Tibial nerve (tissue), 4 donors: Measurements from ENCODE around the gene CCNB1. TPM values are rescaled to one million over a fixed set of nuclear protein-coding genes. Genes with fewer than 3 reads are reported as not detected.

Experiments used
- DNase-seq, 2 donors: peaks; one replicate each; pipeline ENCODE4 v3.0.0-alpha.2; 2019; ENCODE audit warnings: low spot score in 2 of 2
- H3K27ac ChIP-seq, 4 donors: fragments of 200-600 bp; sonication (generic) in 3 of 4; one replicate each; pipeline ENCODE4 v1.5.1; 2017 to 2019; ENCODE audit warnings: mild to moderate bottlenecking in 1 of 4
- H3K27me3 ChIP-seq, 2 donors: fragments of 200-600 bp; sonication (generic) in 1 of 2; one replicate each; pipeline versions ENCODE4 v1.5.1 to v1.6.0; 2017 to 2019
- H3K36me3 ChIP-seq, 3 donors: fragments of 200-600 bp; sonication (generic); one replicate each; pipeline ENCODE4 v1.5.1; 2018 to 2019
- H3K4me1 ChIP-seq, 4 donors: fragments of 200-600 bp; sonication (generic) in 3 of 4; one replicate each; pipeline ENCODE4 v1.5.1; 2017 to 2019
- H3K4me3 ChIP-seq, 4 donors: fragments of 200-600 bp; sonication (generic) in 3 of 4; one replicate each; pipeline ENCODE4 v1.5.1; 2017 to 2019; ENCODE audit warnings: mild to moderate bottlenecking in 1 of 4, moderate library complexity in 1 of 4
- H3K9me3 ChIP-seq, 4 donors: fragments of 200-600 bp; sonication (generic) in 3 of 4; one replicate each; pipeline ENCODE4 v1.5.1; 2017 to 2019
- EP300 ChIP-seq, 2 donors: sonication (generic); formaldehyde crosslinking; IDR thresholded peaks; one replicate each; pipeline ENCODE4 v1.6.1; 2017; ENCODE audit warnings: antibody characterized with exemption in 2 of 2, mild to moderate bottlenecking in 1 of 2
- POLR2A ChIP-seq, 2 donors: fragments of 450-650 bp; IDR thresholded peaks; one replicate each; pipeline ENCODE4 v1.6.1; 2017; ENCODE audit warnings: antibody characterized with exemption in 2 of 2, mild to moderate bottlenecking in 2 of 2, moderate library complexity in 2 of 2
- WGBS, 2 donors: methylation state at CpG; one replicate each; pipeline ENCODE4 v1.1.5; 2018; 5-methylcytosine and 5-hydroxymethylcytosine counted together
- total RNA-seq, 4 donors: library from RNA; depleted of rRNA; stranded (reverse); fragments of >200 nt; gene quantifications; one replicate each; pipeline ENCODE4 v1.1.0, GENCODE V29; 2016
- TF ChIP-seq, protein P1 (sequence below), 5 experiments: fragments of 200-600 bp in 3 of 5; fragments of 450-650 bp in 2 of 5; sonication (generic) in 3 of 5; IDR thresholded peaks; one replicate each; pipeline ENCODE4 v1.5.1; 2016 to 2019; ENCODE audit warnings: antibody characterized with exemption in 5 of 5, mild to moderate bottlenecking in 3 of 5, moderate library complexity in 2 of 5

The CCNB1 gene
- total RNA-seq, 4 donors from 2014 or later = 4.4 to 26.7 (median 6.5) TPM

DNA sequence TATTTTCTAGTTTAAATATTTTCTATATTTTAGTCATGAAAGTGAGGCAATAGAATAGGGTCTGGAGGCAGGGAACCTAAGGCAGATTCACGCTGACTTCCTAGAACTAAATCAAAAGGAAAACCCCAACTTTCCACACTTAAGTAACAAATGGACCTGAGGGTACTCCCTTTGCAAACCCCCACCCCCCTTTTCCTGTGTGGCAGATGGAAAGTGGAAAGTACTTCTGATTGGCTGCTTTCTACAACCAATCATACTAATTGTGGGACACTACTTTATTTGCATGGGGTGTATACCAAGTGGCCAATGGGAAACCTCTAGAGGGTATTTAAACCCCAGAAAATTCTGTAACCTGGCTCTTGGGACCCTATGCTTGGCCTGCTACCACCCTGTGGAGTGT is 17.7 kb downstream of the CCNB1 start:
- WGBS, 2 donors = 88 to 92% methylated on average over 1 of the region's 1 CpG
- DNase-seq = no peak
- Histone ChIP-seq H3K4me3 (no peak overlapping the region), H3K4me1 (peaks cover 0 to 10% (median 0%) of the 10 kb centered on the region in 4 donors), H3K36me3 (no peaks in the 10 kb centered on the region), H3K27me3 (no peaks in the 10 kb centered on the region), H3K9me3 (no peaks in the 10 kb centered on the region), H3K27ac (no peak overlapping the region)
- no peak for TF ChIP-seq EP300 (IDR thresholded peaks at IDR 0.05)
- TF ChIP-seq, protein P1, sequence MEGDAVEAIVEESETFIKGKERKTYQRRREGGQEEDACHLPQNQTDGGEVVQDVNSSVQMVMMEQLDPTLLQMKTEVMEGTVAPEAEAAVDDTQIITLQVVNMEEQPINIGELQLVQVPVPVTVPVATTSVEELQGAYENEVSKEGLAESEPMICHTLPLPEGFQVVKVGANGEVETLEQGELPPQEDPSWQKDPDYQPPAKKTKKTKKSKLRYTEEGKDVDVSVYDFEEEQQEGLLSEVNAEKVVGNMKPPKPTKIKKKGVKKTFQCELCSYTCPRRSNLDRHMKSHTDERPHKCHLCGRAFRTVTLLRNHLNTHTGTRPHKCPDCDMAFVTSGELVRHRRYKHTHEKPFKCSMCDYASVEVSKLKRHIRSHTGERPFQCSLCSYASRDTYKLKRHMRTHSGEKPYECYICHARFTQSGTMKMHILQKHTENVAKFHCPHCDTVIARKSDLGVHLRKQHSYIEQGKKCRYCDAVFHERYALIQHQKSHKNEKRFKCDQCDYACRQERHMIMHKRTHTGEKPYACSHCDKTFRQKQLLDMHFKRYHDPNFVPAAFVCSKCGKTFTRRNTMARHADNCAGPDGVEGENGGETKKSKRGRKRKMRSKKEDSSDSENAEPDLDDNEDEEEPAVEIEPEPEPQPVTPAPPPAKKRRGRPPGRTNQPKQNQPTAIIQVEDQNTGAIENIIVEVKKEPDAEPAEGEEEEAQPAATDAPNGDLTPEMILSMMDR (IDR thresholded peaks at IDR 0.05) = no peak
- TF ChIP-seq POLR2A (IDR thresholded peaks at IDR 0.05) = no peak

DNA sequence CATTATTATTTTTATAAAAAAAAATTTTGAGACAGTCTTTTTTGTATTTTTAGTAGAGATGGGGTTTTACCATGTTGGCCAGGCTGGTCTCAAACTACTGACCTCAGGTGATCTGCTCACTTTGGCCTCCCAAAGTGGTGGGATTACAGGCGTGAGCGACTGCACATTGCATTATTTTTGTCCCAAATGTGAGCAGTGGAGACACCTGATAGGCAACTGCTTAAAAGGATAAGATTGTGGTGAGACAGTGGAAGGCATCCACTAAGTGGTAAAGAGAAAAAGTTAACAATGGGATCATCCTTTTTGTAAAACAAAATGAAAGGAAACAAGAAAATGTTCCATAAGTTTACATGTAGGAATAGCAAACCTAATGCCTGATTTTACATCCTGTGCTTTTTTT is 20.4 kb downstream of the CCNB1 start:
- 96 to 98% methylated on average over 2 of the region's 2 CpGs for WGBS, 2 donors
- Histone ChIP-seq H3K9me3 (no peaks in the 10 kb centered on the region), H3K27me3 (no peaks in the 10 kb centered on the region), H3K36me3 (no peaks in the 10 kb centered on the region), H3K4me3 (no peak overlapping the region), H3K4me1 (peaks cover 0 to 19% (median 4%) of the 10 kb centered on the region in 4 donors), H3K27ac (no peak overlapping the region)
- no peak for TF ChIP-seq POLR2A (IDR thresholded peaks at IDR 0.05)
- no peak for TF ChIP-seq EP300 (IDR thresholded peaks at IDR 0.05)
- TF ChIP-seq, protein P1 (IDR thresholded peaks at IDR 0.05) = no peak
- no peak for DNase-seq

DNA sequence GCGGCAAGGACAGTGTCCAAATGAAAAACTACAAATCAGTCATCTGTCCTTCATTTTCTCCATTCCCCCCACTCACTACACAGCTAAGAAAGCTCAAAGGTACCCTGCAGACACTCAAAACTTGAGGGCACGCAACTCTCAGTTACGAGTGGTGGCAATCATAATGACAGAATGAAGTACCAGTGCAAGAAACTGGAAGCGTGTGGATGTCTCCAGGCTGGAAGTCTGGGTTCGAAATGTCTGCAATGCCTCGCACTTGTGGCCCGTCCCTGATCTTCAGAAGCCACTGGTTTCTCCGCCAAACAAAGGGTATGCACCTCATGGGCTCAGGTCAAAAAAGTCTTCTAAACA is 21.8 kb downstream of the CCNB1 start:
- Histone ChIP-seq H3K4me1 (peaks cover 0 to 19% (median 4%) of the 10 kb centered on the region in 4 donors), H3K4me3 (peak overlapping the region; percentile 56 to 83 (median 68)), H3K9me3 (no peaks in the 10 kb centered on the region), H3K27me3 (no peaks in the 10 kb centered on the region), H3K36me3 (peaks cover 0 to 1% (median 0%) of the 10 kb centered on the region in 3 donors), H3K27ac (peak overlapping the region in 3 of 4 donors; percentile 76 to 84 (median 78))
- WGBS, 2 donors = 13 to 21% methylated on average over 8 of the region's 8 CpGs
- DNase-seq = no peak
- TF ChIP-seq, protein P1 (IDR thresholded peaks at IDR 0.05) = no peak
- TF ChIP-seq POLR2A (IDR thresholded peaks at IDR 0.05) (no peak), EP300 (IDR thresholded peaks at IDR 0.05) (no peak)

DNA sequence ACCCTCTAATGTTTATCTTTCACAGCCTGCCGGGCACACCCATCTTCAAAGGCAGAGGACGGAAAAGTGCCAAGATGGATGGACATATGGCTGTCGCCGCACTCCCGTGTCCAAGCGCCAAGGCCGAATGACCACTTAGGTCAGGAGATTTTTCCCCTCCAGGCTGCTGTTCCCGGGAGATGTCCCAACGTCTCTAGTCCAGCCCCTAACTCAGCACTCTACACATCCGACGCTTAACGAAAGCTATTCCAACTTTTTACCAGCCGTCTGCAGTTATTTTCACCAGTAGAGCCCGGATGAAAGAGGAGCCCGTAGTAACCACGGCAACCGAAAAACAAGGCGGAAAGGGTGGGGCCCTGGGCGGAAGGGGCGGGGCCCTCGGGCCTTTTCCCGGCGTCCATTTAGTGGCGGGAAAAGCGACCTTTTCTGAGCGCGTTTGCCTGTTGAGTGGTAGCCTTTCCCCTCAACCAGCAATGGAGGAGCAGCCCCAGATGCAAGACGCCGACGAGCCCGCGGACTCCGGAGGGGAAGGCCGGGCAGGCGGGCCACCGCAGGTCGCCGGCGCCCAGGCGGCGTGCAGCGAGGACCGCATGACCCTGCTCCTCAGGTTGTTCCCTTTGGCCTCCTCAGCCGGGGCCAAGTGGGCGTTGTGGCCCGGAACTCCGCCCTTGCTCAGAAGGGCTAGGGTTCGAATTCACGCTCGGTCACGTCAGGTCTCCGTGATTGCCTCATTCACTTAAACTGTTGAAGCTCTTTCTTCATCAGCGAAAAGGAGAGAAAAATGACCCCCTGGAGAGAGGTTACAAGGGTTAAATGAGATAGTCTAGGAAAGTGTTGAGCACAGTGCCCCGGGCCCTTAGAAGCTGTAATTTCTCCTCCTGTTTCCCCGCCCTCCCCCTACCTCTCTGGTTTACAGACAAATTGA is 22.5 kb downstream of the CCNB1 start, which contains the start of gene CENPH:
TSS of gene CENPH (plus strand) at position 422 of the 925 bp plus-strand sequence. CDS start at position 474, 52 bp downstream.
- Histone ChIP-seq H3K9me3 (no peaks in the 10 kb centered on the region), H3K4me1 (peaks cover 0 to 19% (median 4%) of the 10 kb centered on the region in 4 donors), H3K4me3 (peak within 1 kb of the TSS; percentile 56 to 83 (median 68)), H3K36me3 (peaks cover 0 to 7% (median 0%) of the 10 kb centered on the region in 3 donors), H3K27ac (peak within 1 kb of the TSS in 3 of 4 donors; percentile 76 to 84 (median 78)), H3K27me3 (no peaks in the 10 kb centered on the region)
- peak; percentile 72 to 90 for DNase-seq
- TF ChIP-seq POLR2A (IDR thresholded peaks at IDR 0.05) (no peak), EP300 (IDR thresholded peaks at IDR 0.05) (peak; percentile 61 to 69)
- TF ChIP-seq, protein P1 (IDR thresholded peaks at IDR 0.05) = peak in 1 of 5 experiments; percentile 10
- 1% methylated on average over 27 to 39 of the region's 55 CpGs for WGBS, 2 donors

DNA sequence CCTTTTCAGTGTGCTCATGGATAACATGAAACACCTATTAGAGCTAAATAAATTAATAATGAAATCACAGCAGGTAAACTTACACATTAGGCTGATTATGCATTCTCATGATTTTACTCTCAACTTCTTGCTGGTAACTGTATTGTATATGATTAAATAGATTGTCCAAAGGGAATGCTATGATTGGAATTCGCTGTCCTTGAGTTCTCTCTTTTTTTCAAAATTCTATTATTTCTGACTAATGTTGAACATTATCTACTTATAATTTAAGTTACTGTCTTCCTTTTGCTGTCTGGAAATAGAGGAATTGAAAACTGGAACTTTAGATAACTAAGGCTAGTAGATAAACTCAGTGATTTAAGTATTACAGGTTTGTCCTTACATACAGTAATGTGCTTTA is 35.5 kb downstream of the CCNB1 start:
- WGBS, 2 donors = 91 to 93% methylated on average over 1 of the region's 1 CpG
- Histone ChIP-seq H3K9me3 (no peaks in the 10 kb centered on the region), H3K27me3 (no peaks in the 10 kb centered on the region), H3K36me3 (peaks cover 0 to 18% (median 0%) of the 10 kb centered on the region in 3 donors), H3K27ac (no peak overlapping the region), H3K4me1 (no peaks in the 10 kb centered on the region), H3K4me3 (no peak overlapping the region)
- DNase-seq = no peak
- TF ChIP-seq POLR2A (IDR thresholded peaks at IDR 0.05) (no peak), EP300 (IDR thresholded peaks at IDR 0.05) (no peak)
- TF ChIP-seq, protein P1 (IDR thresholded peaks at IDR 0.05) = no peak
